Epithelial cell of prostate (primary cell): ENCODE results near the gene DPY30.
"Not testable (repeated sequence)": the region's sequence is repeated elsewhere in the genome, so short reads cannot be mapped to it uniquely, and the experiment has no call there.

Experiments used
- DNase-seq: peaks from one replicate; pipeline ENCODE4 v3.0.0-alpha.2; 2011; ENCODE audit warnings: low read depth, low spot score
- H3K27ac ChIP-seq: fragments of 450-650 bp; 2 replicates; pipeline ENCODE4 v1.5.1; 2017; ENCODE audit warnings: mild to moderate bottlenecking

Gene DPY30

GRCh38 chr2:32039447-32040219 is at the start of gene DPY30:
Gene DPY30 (minus strand): TSS chr2:32039805. CDS start chr2:32039456, 349 bp downstream.
- no peak for DNase-seq
- peak within 1 kb of the TSS; percentile 56 for H3K27ac ChIP-seq

GRCh38 chr2:32074134-32074506 is 34.5 kb upstream of the DPY30 start:
- DNase-seq, result no peak
- H3K27ac ChIP-seq, result no peak overlapping the region

GRCh38 chr2:32067549-32067948 is 27.9 kb upstream of the DPY30 start:
- H3K27ac ChIP-seq, result no peak overlapping the region

DNA sequence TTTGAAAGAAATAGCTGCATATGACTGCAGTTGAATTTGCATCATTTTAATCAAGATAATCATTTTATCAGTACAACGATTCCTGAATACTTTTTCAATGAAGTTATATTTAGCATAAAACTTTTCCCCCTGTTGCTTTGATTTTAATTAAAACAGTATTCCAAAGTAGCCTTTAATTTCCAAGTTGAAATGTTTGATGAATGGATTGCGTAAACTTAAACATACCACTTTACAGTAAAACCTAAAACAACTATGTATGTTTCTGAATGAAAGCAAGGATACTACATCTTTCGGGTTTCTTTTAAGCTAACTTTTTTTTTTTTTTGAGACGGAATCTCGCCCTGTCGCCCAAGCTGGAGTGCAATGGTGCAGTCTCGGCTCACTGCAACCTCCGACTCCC is 25.1 kb upstream of the DPY30 start:
- DNase-seq, result no peak
- peak overlapping the region; percentile 78 for H3K27ac ChIP-seq

More at GRCh38 chr2:32067549-32067948, 27.9 kb upstream of the DPY30 start:
- DNase-seq, result no peak

DNA sequence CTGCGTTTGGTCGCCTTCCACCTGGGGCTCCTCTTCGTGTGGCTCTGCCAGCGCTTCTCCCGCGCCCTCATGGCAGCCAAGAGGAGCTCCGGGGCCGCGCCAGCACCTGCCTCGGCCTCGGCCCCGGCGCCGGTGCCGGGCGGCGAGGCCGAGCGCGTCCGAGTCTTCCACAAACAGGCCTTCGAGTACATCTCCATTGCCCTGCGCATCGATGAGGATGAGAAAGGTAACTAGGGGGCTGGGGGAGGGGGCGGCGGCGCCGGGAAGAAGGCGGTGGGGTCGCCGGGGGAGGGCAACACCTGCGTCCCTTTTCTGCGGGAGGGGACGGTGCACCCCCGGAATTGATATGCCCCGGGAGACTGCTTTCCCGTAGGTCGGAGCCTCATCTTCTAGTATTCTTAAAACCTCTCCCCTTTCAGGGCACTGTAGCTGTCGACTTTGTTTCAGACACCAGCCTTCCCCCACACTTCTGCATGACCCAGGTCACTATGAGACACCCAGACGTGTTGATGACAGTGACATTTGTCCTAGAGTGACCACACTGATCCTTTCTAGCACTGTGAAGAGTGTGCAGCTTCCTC is 24.5 kb upstream of the DPY30 start:
- peak overlapping the region; percentile 78 for H3K27ac ChIP-seq

DNA sequence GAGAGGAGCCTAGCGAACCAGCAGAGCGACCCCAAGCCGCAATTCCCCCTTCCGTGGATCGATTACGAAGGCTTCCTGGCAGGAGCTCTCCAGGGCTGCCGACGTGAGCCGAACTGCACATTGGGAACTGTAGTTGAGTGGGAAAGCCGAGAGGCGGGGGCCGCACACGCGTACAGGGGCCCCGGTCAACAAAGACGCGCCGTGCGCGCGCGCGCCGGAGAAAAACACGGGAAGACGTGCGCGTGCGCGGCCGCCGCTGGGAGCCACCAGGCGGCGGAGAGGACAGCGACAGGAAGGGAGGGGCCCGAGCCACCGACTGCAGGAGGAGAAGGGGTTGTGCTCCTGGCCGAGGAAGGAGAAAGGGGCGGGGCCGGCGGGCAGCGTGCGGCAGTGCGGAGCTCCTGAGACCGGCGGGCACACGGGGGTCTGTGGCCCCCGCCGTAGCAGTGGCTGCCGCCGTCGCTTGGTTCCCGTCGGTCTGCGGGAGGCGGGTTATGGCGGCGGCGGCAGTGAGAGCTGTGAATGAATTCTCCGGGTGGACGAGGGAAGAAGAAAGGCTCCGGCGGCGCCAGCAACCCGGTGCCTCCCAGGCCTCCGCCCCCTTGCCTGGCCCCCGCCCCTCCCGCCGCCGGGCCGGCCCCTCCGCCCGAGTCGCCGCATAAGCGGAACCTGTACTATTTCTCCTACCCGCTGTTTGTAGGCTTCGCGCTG is 23.9 kb upstream of the DPY30 start, which contains the start of gene SPAST:
Gene SPAST, plus strand, starts transcription at position 247 of the 711 bp plus-strand sequence. Its CDS starts 276 bp downstream, at position 523.
- DNase-seq, result peak; percentile 73
- peak within 1 kb of the TSS; percentile 78 for H3K27ac ChIP-seq

More for the DNA sequence above, 24.5 kb upstream of the DPY30 start:
- DNase-seq, result no peak

- no peak for DNase-seq
- peak overlapping the region; percentile 78 for H3K27ac ChIP-seq
These were observed 22.6 kb upstream of the DPY30 start for GRCh38 chr2:32061973-32062861.

- no peak overlapping the region for H3K27ac ChIP-seq
- no peak for DNase-seq
These were observed 21.8 kb upstream of the DPY30 start for GRCh38 chr2:32061430-32061829.

DNA sequence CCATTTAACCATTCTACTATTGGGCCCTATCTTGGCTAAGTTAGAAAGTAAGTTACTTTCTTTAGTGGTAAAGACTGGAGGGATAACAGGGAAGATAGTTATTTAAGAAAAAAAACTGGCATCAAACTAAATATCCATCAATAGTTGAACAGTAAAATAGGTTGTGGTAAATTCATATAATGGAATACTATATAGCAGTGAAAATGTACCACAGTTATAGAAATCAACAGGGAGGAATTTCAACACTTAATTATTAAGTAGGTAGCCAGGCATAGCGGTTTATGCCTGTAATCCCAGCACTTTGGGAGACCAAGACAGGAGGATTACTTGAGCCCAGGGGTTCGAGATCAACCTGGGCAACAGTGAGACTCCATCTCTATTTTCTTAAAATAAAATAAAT is 20.7 kb upstream of the DPY30 start:
- H3K27ac ChIP-seq, result no peak overlapping the region
- no peak for DNase-seq

GRCh38 chr2:32058130-32058529 is 18.5 kb upstream of the DPY30 start:
- DNase-seq, result no peak
- H3K27ac ChIP-seq, result no peak overlapping the region

DNA sequence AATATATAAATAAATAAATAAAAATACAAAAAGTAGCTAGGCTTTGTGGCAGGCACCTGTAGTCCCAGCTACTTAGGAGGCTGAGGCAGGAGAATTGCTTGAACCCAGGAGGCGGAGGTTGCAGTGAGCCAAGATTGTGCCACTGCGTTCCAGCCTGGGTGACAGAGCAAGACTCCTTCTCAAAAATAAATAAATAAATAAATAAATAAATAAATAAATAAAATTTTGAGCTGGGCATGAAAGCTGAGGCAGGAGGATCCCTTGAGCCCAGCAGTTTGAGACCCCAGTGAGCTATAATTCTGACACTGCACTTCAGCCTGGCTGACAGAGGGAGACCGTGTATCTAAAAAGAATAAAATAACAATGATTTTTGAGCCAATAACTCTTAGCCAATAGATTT is 15.0 kb upstream of the DPY30 start:
- not testable (repeated sequence) for DNase-seq, H3K27ac ChIP-seq

DNA sequence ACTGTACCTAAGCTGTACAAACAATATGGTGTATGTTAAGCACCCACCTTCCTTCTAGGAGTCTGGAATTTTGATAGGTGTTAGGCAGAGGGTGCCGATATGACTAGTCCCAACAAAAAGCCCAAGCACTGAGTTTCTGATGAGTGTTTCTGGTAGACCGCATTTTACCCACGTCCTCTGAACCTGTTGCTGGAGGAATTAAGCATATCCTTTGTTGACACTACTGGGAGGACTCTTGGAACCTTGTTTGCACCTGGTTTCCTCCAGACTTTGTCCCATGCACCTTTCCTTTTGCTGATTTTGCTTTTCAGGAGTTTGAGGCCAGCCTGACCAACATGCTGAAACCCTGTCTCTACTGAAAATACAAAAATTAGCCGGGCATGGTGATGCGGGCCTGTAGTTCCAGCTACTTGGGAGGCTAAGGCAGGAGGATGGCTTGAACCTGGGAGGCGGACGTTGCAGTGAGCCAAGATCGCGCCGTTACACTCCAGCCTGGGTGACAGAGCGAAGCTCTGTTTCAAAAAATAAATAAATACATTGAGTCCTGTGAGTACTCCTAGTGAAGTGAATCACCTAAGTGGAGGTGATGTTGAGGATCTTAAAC is 12.3 kb upstream of the DPY30 start:
- no peak for DNase-seq
- no peak overlapping the region for H3K27ac ChIP-seq

- DNase-seq, result no peak
- no peak overlapping the region for H3K27ac ChIP-seq
These were observed 4.0 kb upstream of the DPY30 start for GRCh38 chr2:32043561-32043960.

DNA sequence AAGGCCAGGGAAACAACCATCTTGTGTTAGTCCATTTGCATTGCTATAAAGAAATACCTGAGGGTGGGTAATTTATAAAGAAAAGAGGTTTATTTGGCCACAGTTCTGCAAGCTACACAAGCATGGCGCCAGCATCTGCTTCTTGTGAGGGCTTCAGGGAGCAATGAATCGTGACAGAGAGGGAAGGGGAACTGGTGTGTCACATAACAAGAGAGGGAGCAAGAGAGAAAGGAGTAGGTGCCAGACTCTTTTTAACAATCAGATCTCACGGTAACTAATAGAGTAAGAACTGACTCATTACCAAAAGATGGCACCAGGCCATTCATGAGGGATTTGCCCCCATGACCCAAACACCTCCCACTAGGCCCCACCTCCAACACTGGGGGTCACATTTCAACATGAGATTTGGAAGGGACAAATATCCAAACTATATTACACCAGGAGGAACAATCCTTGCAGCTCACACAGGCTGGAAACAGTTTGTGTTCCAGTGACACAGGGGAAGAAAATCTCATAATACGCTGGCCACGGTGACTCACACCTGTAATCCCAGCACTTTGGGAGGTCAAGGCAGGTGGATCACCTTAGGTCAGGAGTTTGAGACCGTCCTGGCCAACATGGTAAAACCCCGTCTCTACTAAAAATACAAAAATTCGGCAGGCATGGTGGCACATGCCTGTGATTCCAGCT is 5.3 kb downstream of the DPY30 start:
- not testable (repeated sequence) for DNase-seq
- H3K27ac ChIP-seq, result peak overlapping the region; percentile 36

- DNase-seq, result not testable (repeated sequence)
- peak overlapping the region; percentile 37 for H3K27ac ChIP-seq
These were observed 20.7 kb downstream of the DPY30 start for GRCh38 chr2:32018789-32019482.

DNA sequence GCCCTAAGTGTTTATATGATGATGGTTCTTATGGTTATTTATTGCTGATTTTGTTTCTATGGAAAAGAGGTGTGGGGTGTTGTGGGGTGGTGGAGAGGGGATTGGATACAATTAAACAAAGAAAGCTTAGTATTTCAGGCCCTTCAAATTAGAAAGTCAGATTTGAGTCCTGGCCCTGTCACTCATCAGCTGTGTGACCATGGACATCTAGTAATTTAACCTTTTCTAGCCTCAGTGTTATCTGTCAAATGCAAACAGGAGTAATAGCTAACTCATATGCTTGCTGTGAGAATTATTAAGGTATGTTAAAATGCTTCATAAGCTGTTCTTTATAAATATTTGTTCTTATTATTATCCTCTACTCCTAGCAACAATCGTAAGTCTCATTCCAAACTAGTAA is 26.7 kb downstream of the DPY30 start:
- H3K27ac ChIP-seq, result no peak overlapping the region
- no peak for DNase-seq

- no peak for DNase-seq
- peak overlapping the region; percentile 91 for H3K27ac ChIP-seq
These were observed 28.1 kb downstream of the DPY30 start for GRCh38 chr2:32011485-32011960.
